Activated naive CD4-positive, alpha-beta T cell treated with anti-CD3 and anti-CD28 coated beads for 36 hours (primary cell): ENCODE results near the gene USP48. TPM values are rescaled to one million over a fixed set of nuclear protein-coding genes. Genes with fewer than 3 reads are reported as not detected.
A peak's percentile ranks its signal among the peaks of the same experiment; 100 is the strongest.

Source experiments
- CTCF ChIA-PET: fragments of 350-600 bp; sonication (Branson Sonifier 250); formaldehyde crosslinking; loops from one replicate; lab custom pipeline; 2021; ENCODE audit warnings: antibody characterized with exemption; lab: Charles Lee
- DNase-seq: peaks from one replicate; pipeline ENCODE4 v3.0.0-alpha.2; 2020
- H3K27ac Mint-ChIP-seq: one replicate; pipeline ENCODE4 v1.8.0; 2021; ENCODE audit warnings: mild to moderate bottlenecking, mixed read lengths
- H3K27me3 Mint-ChIP-seq: one replicate; pipeline ENCODE4 v1.8.0; 2021; ENCODE audit warnings: low read depth, mixed read lengths
- H3K36me3 Mint-ChIP-seq: one replicate; pipeline ENCODE4 v1.8.0; 2021; ENCODE audit warnings: low read depth, mixed read lengths
- H3K4me1 Mint-ChIP-seq: one replicate; pipeline ENCODE4 v1.8.0; 2021; ENCODE audit warnings: low read depth, mixed read lengths
- H3K4me3 Mint-ChIP-seq: one replicate; pipeline ENCODE4 v1.8.0; 2021; ENCODE audit warnings: mild to moderate bottlenecking, moderate library complexity, mixed read lengths
- H3K9me3 Mint-ChIP-seq: one replicate; pipeline ENCODE4 v1.8.0; 2021; ENCODE audit warnings: mixed read lengths
- intact Hi-C: fragments of 100-400 bp; cut with micrococcal nuclease; formaldehyde crosslinking; loops from one replicate; pipeline ENCODE4 v1.15.1; 2023
- total RNA-seq, 2 experiments: library from RNA; stranded (reverse); gene quantifications; one replicate each; pipeline ENCODE4 v1.2.3, GENCODE V29; 2021

The USP48 gene
- total RNA-seq, 2 experiments from 2014 or later, result 89.9 to 93.4 TPM

DNA sequence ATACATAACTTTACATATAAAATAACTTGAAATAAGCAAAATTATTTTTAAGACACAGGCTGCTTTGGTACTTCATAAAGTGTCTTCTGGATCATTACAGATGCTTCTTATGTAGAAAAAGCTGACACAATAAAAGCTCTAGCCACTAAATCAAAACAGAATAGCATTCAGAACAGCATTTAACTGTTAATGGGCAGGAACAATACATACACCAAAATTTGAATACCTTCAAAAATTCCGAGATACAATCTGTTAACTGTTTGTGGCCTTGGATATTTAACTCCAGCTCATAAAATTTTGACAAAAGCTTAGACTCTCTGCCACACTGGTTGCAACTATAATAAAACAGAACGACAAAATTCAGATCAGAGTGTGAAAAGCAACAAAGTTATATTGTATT, 31.7 kb downstream of the USP48 start:
- H3K9me3 Mint-ChIP-seq, result no peaks in the 10 kb centered on the region
- intact Hi-C loops, result no loop called here
- H3K4me1 Mint-ChIP-seq, result no peaks in the 10 kb centered on the region
- H3K4me3 Mint-ChIP-seq, result no peak overlapping the region
- DNase-seq, result no peak
- no peaks in the 10 kb centered on the region for H3K27me3 Mint-ChIP-seq
- CTCF ChIA-PET, result no interaction called here
- no peak overlapping the region for H3K27ac Mint-ChIP-seq
- peaks cover 26% of the 10 kb centered on the region for H3K36me3 Mint-ChIP-seq

DNA sequence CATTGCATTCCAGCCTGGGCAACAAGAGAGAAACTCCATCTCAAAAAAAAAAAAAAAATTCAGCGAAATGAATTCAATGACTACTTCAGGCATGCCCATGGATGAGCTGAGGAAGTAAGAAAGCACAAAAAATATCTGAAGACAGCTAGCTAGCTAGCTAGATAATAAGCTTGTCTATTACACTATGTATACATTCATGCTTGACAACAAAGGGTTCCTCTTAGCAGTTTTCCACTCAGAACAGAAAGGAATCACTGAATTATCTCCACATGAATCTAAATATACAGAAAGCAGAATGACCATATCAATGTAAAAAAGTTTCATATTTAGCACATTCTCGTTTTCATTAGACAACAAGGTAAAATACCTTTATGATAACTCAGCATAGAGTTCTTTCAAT, 32.1 kb downstream of the USP48 start:
- H3K27me3 Mint-ChIP-seq, result no peaks in the 10 kb centered on the region
- CTCF ChIA-PET, result no interaction called here
- no peak overlapping the region for H3K4me3 Mint-ChIP-seq
- H3K4me1 Mint-ChIP-seq, result no peaks in the 10 kb centered on the region
- DNase-seq, result no peak
- H3K9me3 Mint-ChIP-seq, result no peaks in the 10 kb centered on the region
- H3K36me3 Mint-ChIP-seq, result peaks cover 26% of the 10 kb centered on the region
- intact Hi-C loops, result no loop called here
- no peak overlapping the region for H3K27ac Mint-ChIP-seq

- Mint-ChIP-seq H3K4me3 (no peak overlapping the region), H3K9me3 (no peaks in the 10 kb centered on the region), H3K4me1 (no peaks in the 10 kb centered on the region), H3K27me3 (no peaks in the 10 kb centered on the region), H3K27ac (no peak overlapping the region), H3K36me3 (peaks cover 23% of the 10 kb centered on the region)
- intact Hi-C loops, result no loop called here
- DNase-seq, result no peak
- CTCF ChIA-PET, result no interaction called here
Observed at GRCh38 chr1:21749859-21750468, 33.0 kb downstream of the USP48 start.

DNA sequence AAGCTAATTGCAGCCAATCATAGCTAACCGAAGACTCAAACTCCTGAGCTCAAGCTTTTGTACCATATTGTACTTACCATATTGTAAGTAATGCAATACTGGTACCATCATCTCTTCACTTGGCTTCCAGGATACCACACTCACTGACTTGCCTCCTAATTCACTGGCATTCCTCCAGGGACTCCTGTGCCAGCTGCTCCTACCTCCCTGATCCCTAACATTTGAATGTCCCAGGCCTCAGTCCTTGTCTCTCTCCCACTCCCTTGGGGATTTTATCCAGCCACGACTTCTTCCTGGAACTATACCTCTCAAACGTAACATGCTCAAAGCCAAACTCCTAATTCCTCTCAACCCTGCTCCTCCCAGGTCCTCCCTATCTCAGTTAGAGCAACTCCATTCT, 33.8 kb downstream of the USP48 start:
- intact Hi-C loops, result no loop called here
- no peaks in the 10 kb centered on the region for H3K4me1 Mint-ChIP-seq
- peaks cover 17% of the 10 kb centered on the region for H3K36me3 Mint-ChIP-seq
- no peak for DNase-seq
- no peak overlapping the region for H3K4me3 Mint-ChIP-seq
- no peaks in the 10 kb centered on the region for H3K9me3 Mint-ChIP-seq
- CTCF ChIA-PET, result interaction anchor here (1.2 kb wide), 1 partner anchor 33 kb away, joined by 4 read pairs; no protein-coding TSS in a partner anchor
- no peaks in the 10 kb centered on the region for H3K27me3 Mint-ChIP-seq
- no peak overlapping the region for H3K27ac Mint-ChIP-seq

DNA sequence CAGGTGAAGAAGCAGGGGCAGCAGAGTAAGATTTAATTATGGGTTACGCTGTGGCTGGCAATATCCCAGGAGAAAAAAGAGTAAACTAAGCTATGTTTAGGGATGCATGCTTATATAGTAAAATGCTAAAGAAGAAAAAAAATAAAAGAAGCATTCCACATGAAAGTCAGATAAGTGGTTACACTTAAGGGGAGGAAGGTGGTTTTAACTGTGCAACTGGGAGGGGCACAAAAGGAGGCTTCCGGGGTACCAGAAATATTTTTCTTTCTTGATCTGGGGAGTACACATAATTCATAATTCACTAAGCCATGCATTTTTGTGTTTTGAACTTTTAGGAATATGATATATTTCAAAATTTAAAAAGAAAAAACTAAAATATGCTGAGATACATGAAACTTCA, 39.5 kb downstream of the USP48 start:
- Mint-ChIP-seq H3K9me3 (no peaks in the 10 kb centered on the region), H3K27me3 (no peaks in the 10 kb centered on the region), H3K4me3 (no peak overlapping the region), H3K4me1 (peaks cover 15% of the 10 kb centered on the region), H3K36me3 (peaks cover 11% of the 10 kb centered on the region), H3K27ac (no peak overlapping the region)
- no peak for DNase-seq
- CTCF ChIA-PET, result interaction anchor here (1.3 kb wide), 1 partner anchor 37 kb away, joined by 3 read pairs; no protein-coding TSS in a partner anchor
- intact Hi-C loops, result no loop called here

DNA sequence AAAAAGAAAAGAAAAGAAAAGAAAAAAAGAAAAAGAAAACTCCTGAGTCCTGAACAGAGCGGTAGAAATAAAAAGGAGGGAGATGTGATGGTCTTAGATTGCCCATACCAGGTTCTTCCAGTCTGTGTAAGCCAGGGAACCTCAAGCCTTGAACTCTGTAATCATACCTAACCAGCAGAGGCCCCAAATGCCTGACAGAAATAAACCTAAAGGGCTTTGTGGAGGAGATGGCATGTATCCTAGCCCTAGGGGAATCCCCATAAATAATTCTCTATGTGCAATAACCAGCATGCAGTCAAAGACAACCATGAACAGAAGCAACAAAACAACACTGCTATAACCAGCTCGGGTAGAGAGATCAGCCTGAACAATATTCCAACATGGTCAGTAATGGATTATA, 40.4 kb downstream of the USP48 start:
- no peak overlapping the region for H3K4me3 Mint-ChIP-seq
- no peak overlapping the region for H3K27ac Mint-ChIP-seq
- no peaks in the 10 kb centered on the region for H3K27me3 Mint-ChIP-seq
- no peaks in the 10 kb centered on the region for H3K9me3 Mint-ChIP-seq
- H3K36me3 Mint-ChIP-seq, result peaks cover 11% of the 10 kb centered on the region
- intact Hi-C loops, result no loop called here
- DNase-seq, result no peak
- CTCF ChIA-PET, result no interaction called here
- peaks cover 15% of the 10 kb centered on the region for H3K4me1 Mint-ChIP-seq

- intact Hi-C loops, result loop anchor here (2.0 kb wide), 1 partner anchor 42 kb away; the partner anchor contains the start of gene USP48
- Mint-ChIP-seq H3K4me1 (peaks cover 15% of the 10 kb centered on the region), H3K27me3 (no peaks in the 10 kb centered on the region), H3K9me3 (no peaks in the 10 kb centered on the region), H3K4me3 (no peak overlapping the region), H3K27ac (no peak overlapping the region), H3K36me3 (peaks cover 15% of the 10 kb centered on the region)
- no peak for DNase-seq
- CTCF ChIA-PET, result no interaction called here
Observed at GRCh38 chr1:21741206-21741605, 41.7 kb downstream of the USP48 start.

DNA sequence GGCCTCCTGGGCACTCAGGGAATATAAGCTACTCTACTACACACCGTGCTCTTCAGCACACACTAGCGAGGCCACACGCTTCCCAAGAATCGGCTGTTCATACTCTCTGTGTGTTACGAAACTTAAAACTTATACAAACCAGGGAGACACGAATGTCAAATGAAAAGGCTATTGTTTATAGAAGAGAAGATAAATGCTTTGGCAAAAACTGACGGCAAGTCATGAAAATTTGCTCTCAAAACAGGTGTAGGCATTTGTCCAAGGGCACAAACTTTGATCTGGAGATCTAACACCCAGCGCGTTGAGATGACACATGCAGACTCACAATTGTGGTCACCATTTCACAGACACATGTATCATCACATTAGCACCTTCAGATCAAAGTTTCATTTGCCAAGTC, 46.1 kb downstream of the USP48 start:
- Mint-ChIP-seq H3K27ac (no peak overlapping the region), H3K4me1 (peaks cover 7% of the 10 kb centered on the region), H3K4me3 (no peak overlapping the region), H3K9me3 (no peaks in the 10 kb centered on the region), H3K36me3 (peaks cover 18% of the 10 kb centered on the region), H3K27me3 (no peaks in the 10 kb centered on the region)
- CTCF ChIA-PET, result no interaction called here
- intact Hi-C loops, result no loop called here
- peak; percentile 11 for DNase-seq

- no peak for DNase-seq
- CTCF ChIA-PET, result interaction anchor here (0.7 kb wide), 1 partner anchor 562 kb away, joined by 3 read pairs; no protein-coding TSS in a partner anchor
- Mint-ChIP-seq H3K27ac (peak overlapping the region; percentile 24), H3K27me3 (no peaks in the 10 kb centered on the region), H3K9me3 (no peaks in the 10 kb centered on the region), H3K4me3 (no peak overlapping the region), H3K36me3 (peaks cover 20% of the 10 kb centered on the region), H3K4me1 (peaks cover 7% of the 10 kb centered on the region)
- intact Hi-C loops, result no loop called here
Observed at GRCh38 chr1:21736011-21736410, 46.9 kb downstream of the USP48 start.

- Mint-ChIP-seq H3K36me3 (peaks cover 18% of the 10 kb centered on the region), H3K4me3 (no peak overlapping the region), H3K4me1 (no peaks in the 10 kb centered on the region), H3K9me3 (no peaks in the 10 kb centered on the region), H3K27ac (no peak overlapping the region), H3K27me3 (no peaks in the 10 kb centered on the region)
- no peak for DNase-seq
- CTCF ChIA-PET, result no interaction called here
- intact Hi-C loops, result no loop called here
Observed at GRCh38 chr1:21734526-21734925, 48.4 kb downstream of the USP48 start.

GRCh38 chr1:21732664-21733063, 50.3 kb downstream of the USP48 start:
- no peaks in the 10 kb centered on the region for H3K9me3 Mint-ChIP-seq
- no peaks in the 10 kb centered on the region for H3K27me3 Mint-ChIP-seq
- no peak overlapping the region for H3K4me3 Mint-ChIP-seq
- intact Hi-C loops, result no loop called here
- CTCF ChIA-PET, result no interaction called here
- no peak overlapping the region for H3K27ac Mint-ChIP-seq
- H3K36me3 Mint-ChIP-seq, result peaks cover 17% of the 10 kb centered on the region
- no peak for DNase-seq
- H3K4me1 Mint-ChIP-seq, result no peaks in the 10 kb centered on the region

- CTCF ChIA-PET, result interaction anchor here (0.6 kb wide), 1 partner anchor 55 kb away, joined by 4 read pairs; no protein-coding TSS in a partner anchor
- peaks cover 21% of the 10 kb centered on the region for H3K36me3 Mint-ChIP-seq
- DNase-seq, result no peak
- H3K27me3 Mint-ChIP-seq, result no peaks in the 10 kb centered on the region
- H3K4me3 Mint-ChIP-seq, result no peak overlapping the region
- intact Hi-C loops, result no loop called here
- no peaks in the 10 kb centered on the region for H3K4me1 Mint-ChIP-seq
- no peak overlapping the region for H3K27ac Mint-ChIP-seq
- no peaks in the 10 kb centered on the region for H3K9me3 Mint-ChIP-seq
Observed at GRCh38 chr1:21725748-21726392, 57.1 kb downstream of the USP48 start.

DNA sequence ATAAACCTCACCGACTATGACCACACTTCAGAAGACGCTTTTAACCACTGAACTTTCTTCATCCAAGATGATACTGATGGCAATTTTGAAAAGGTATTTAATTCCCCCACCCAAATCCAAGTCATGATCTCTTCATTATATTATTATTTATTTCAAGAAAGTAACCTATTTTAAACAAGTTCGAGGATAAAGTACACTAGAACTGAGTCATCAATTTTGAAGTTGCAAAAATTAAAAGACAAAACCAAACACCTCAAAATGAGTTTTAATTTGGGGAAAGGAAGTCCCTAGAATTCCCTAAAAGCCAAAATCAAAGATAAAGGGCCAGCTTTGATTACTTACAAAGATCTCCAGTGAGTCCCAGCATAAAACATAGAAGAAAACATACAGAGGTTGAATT, 58.4 kb downstream of the USP48 start:
- H3K27me3 Mint-ChIP-seq, result no peaks in the 10 kb centered on the region
- H3K9me3 Mint-ChIP-seq, result no peaks in the 10 kb centered on the region
- peaks cover 21% of the 10 kb centered on the region for H3K36me3 Mint-ChIP-seq
- DNase-seq, result no peak
- CTCF ChIA-PET, result interaction anchor here (0.5 kb wide), 1 partner anchor 67 kb away, joined by 3 read pairs; no protein-coding TSS in a partner anchor
- no peaks in the 10 kb centered on the region for H3K4me1 Mint-ChIP-seq
- no peak overlapping the region for H3K4me3 Mint-ChIP-seq
- intact Hi-C loops, result no loop called here
- no peak overlapping the region for H3K27ac Mint-ChIP-seq
